Fibroblast of the aortic adventitia (primary cell): ENCODE data around the gene YBEY. TPM values are rescaled to one million over a fixed set of nuclear protein-coding genes. Genes with fewer than 3 reads are reported as not detected.
"Not testable (repeated sequence)": the region's sequence is repeated elsewhere in the genome, so short reads cannot be mapped to it uniquely, and the experiment has no call there.

ENCODE experiments used
- DNase-seq: peaks from one replicate; pipeline ENCODE4 v3.0.0-alpha.2; 2010; ENCODE audit warnings: low read depth
- H3K4me3 ChIP-seq: 2 replicates; pipeline ENCODE4 v1.5.1; 2011; ENCODE audit warnings: low read depth, mild to moderate bottlenecking, control low read depth, low read length, moderate library complexity
- total RNA-seq: library from RNA; depleted of rRNA; stranded (reverse); fragments of >200 nt; gene quantifications from 2 replicates; pipeline ENCODE4 v1.2.3, GENCODE V29; 2012; ENCODE audit warnings: low replicate concordance
- TF ChIP-seq, protein P1 (sequence below): IDR thresholded peaks from 2 replicates; pipeline ENCODE4 v1.5.1; 2011; ENCODE audit warnings: mild to moderate bottlenecking, low read length, control low read depth, inconsistent platforms; ENCODE audit not compliant: insufficient read depth

The YBEY gene, protein sequence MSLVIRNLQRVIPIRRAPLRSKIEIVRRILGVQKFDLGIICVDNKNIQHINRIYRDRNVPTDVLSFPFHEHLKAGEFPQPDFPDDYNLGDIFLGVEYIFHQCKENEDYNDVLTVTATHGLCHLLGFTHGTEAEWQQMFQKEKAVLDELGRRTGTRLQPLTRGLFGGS
- total RNA-seq: 16.5 and 22.4 TPM in 2 replicates

DNA sequence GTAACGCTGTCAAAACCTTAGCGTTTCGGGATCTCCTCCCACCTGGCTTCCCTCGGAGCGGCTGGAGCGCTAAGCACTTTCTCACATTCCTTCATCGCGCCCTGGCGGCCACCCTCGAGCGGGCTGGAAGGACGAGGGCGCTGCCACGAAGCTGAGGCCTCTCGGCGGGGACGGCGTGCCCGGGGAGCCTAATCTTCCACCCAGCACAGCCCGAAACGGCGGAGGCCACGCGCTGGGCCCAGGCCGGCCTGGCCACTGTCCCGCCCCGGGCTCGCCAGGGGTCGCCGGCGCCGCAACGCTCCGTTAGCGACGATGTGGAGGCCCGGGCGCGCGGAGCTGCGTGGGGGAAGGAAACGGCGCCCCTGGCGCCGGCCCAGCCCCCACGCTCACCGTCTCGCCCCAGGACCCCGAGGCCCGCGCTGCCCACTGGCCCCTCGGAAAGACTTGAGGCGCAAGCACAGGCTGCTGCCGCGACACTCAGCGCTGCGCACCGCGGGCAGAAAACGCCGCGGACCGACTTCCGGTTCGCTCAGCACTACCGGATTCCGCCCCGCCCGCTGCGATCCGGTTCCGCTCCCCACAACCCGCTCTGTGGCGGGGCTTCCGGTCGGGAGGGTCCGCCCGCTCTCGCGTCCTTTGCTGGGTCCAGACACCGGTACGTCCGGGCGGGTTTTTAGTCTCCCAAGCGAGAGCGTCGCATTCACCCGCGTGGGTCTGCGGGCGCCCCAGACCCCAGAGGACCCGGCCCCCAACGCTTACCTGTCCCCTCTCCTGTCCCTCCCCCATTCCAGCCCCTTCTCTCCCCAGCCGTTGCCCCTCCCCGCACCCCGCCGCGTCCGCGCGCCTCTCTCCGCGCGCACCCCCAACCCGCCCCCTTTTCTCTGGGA lies at the start of gene YBEY:
Gene YBEY (plus strand): TSS at position 582 of the 887 bp plus-strand sequence. CDS start 572 bp downstream, outside the sequence.
- peak within 1 kb of the TSS; percentile 69 for H3K4me3 ChIP-seq
- DNase-seq: peak; percentile 87
- TF ChIP-seq, protein P1, sequence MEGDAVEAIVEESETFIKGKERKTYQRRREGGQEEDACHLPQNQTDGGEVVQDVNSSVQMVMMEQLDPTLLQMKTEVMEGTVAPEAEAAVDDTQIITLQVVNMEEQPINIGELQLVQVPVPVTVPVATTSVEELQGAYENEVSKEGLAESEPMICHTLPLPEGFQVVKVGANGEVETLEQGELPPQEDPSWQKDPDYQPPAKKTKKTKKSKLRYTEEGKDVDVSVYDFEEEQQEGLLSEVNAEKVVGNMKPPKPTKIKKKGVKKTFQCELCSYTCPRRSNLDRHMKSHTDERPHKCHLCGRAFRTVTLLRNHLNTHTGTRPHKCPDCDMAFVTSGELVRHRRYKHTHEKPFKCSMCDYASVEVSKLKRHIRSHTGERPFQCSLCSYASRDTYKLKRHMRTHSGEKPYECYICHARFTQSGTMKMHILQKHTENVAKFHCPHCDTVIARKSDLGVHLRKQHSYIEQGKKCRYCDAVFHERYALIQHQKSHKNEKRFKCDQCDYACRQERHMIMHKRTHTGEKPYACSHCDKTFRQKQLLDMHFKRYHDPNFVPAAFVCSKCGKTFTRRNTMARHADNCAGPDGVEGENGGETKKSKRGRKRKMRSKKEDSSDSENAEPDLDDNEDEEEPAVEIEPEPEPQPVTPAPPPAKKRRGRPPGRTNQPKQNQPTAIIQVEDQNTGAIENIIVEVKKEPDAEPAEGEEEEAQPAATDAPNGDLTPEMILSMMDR: peak; percentile 49

DNA sequence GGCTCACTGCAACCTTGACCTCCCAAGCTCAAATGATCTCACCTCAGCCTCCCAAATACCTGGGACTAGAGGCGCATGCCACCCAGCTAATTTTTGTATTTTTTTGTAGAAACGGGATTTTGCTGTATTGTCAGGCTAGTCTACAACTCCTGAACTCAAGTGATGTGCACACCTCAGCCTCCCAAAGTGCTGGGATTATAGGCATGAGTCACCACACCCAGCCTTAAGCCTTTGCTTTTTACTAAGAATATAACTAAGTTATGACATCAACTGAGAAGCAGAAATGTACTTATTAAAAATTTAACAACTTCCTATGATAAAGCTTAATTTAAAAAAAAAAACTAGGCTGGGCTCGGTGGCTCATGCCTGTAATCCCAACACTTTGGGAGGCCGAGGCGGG lies 48.7 kb upstream of the YBEY start:
- TF ChIP-seq, protein P1: no peak
- no peak for DNase-seq

DNA sequence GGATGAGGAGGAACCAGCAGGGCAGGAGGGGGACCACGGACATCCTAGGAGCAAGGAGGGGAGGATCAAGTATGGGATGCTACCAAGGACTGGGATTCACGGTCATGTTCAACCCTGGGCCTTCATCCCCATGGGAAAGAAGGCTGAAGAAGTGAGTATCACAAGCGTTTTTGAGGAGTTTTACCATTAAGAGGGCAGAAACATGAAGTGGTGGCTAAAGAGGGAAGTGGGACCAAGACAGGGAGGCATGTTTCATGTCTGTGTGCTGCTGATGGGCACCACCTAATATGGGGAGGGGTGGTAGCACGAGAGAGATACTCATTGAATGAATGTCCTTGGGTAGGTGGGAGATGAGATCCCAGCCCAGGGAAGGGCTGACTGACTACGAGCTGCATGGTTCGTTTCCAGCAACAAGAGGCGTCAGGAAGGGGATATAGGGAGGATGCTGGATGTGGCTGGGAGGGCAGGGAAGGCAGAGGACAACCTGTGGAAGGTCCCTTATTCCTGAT lies 46.3 kb upstream of the YBEY start:
- H3K4me3 ChIP-seq: no peak overlapping the region
- no peak for DNase-seq
- TF ChIP-seq, protein P1: no peak

More for the DNA sequence above, 48.7 kb upstream of the YBEY start:
- H3K4me3 ChIP-seq: no peak overlapping the region

DNA sequence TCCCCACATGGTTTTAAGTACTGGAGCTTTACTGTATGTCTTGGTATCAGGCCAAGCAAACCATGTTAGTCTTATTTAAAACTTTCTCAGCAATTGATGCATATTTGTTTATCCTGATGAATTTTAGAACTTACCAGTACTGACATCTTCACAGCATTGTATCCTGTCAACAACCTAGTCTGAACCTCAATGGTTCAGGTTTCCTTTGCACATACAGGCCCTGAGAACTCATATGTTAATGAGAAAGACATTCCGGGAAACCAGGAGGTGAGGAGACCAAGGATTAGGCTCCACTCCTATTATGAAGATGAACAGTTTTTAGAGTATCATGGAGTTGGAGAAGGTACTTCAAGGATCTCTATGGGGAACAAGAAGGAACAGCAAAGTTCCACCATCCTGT lies 44.6 kb upstream of the YBEY start:
- not testable (repeated sequence) for DNase-seq, H3K4me3 ChIP-seq

DNA sequence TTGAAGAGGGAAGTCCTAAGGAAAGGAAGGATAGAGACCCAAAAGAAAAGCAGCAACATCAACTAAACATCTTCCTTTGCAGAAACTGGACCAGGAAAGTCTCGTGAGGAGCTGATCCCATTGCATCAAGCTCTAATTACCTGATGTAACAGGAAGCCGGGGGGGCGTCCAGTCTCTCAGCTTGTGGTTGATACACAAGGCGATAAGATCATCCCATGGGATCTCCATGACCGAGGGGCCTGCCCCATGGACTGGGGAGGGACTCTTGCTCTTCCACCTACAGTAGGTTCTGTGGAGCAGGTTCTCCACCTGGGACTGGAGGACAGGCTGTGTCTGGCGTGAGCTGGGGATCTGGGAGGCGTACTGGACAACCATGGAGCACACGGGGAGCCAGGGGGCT lies 42.8 kb upstream of the YBEY start:
- DNase-seq: no peak
- TF ChIP-seq, protein P1: no peak
- H3K4me3 ChIP-seq: no peak overlapping the region

DNA sequence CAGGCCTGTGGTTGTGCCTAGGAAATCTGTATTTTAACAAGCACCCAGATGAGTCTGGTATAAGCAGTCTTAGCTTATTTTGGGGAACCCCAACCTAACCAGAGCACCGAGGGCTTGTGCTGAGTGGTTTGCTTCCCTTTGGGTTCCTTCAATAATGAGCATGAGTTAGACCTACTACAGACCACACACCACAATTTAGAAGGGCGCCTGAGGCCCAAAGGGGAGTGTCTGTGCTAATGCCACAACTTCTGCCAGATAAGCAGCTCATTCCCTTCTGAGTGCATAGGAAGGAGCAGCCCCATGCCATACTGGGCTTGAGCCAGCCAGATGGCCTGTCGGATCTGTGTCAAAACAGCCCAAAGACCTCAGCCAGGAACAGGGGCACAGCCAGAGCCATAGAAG lies 42.2 kb upstream of the YBEY start:
- TF ChIP-seq, protein P1: no peak
- H3K4me3 ChIP-seq: no peak overlapping the region
- no peak for DNase-seq

DNA sequence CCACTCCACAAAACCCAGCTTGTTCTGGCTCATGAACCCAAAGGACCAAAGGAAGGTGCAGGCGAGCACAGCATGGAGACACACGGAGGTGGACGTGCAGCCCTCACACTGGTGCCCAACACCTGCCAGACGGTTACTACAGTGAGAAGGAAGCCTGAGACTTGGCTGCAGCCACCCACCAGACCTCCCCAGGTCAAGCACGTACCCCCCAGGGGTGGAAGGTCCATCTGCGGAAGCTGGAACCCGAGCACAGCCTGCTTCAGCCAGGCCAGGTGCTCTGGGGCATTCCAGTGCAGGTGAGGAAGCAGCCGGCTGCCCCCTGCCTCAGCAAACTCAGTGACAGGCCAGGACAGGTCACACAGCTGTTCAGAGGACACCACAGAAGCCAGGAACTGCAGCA lies 41.5 kb upstream of the YBEY start:
- H3K4me3 ChIP-seq: no peak overlapping the region
- TF ChIP-seq, protein P1: no peak
- DNase-seq: no peak
